ENCODE measurements around the gene ME3.

DNA sequence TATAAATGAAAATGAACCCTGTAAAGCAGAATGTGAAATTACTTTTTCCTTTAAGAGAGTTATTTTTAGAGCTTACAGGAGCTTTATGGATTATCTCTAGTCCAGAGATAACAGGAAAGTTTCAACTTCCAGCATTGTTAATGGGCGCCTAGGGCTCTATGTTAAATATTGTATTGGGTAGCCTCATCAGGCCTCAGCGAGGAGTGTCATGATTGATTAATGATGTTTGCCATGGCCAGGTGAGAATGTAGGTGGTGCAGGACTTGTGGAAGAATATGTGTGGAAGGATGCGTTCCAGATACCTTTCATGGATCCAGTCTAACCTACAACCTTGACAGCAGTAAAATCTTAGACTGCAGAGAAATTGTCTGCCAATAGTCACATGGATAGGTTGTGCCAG lies 50.6 kb downstream of the ME3 start:
- TF ChIP-seq, protein P1, sequence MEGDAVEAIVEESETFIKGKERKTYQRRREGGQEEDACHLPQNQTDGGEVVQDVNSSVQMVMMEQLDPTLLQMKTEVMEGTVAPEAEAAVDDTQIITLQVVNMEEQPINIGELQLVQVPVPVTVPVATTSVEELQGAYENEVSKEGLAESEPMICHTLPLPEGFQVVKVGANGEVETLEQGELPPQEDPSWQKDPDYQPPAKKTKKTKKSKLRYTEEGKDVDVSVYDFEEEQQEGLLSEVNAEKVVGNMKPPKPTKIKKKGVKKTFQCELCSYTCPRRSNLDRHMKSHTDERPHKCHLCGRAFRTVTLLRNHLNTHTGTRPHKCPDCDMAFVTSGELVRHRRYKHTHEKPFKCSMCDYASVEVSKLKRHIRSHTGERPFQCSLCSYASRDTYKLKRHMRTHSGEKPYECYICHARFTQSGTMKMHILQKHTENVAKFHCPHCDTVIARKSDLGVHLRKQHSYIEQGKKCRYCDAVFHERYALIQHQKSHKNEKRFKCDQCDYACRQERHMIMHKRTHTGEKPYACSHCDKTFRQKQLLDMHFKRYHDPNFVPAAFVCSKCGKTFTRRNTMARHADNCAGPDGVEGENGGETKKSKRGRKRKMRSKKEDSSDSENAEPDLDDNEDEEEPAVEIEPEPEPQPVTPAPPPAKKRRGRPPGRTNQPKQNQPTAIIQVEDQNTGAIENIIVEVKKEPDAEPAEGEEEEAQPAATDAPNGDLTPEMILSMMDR (IDR thresholded peaks at IDR 0.05), result no peak
- TF ChIP-seq POLR2A (IDR thresholded peaks at IDR 0.05), result no peak
